GM21515 (cell line): ENCODE results near the gene FAM107B.

Experiments used
- ATAC-seq: cut with Tn5 transposase; IDR thresholded peaks from one replicate; pipeline ENCODE4 v1.9.1; 2021; ENCODE audit not compliant: unreplicated experiment

The FAM107B gene

DNA sequence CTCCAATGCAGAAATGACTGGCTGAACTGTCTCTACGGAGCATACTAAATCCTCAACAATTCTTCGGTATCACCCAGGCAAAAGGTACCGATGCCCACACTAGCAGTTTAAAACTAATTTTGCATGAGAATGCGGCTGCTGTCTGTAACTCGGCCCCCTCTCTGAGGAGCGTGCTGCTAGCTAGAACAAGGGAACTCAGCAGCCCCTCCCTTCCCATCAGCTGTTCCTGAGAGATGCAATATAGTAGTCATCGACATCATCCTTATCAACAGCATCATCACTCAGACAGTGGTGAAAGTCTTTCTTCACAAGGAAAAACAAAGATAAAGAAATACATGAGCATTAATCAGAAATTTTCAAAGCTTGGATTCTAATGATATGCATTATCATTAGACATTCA is 254.9 kb downstream of the FAM107B start:
- no peak for ATAC-seq

DNA sequence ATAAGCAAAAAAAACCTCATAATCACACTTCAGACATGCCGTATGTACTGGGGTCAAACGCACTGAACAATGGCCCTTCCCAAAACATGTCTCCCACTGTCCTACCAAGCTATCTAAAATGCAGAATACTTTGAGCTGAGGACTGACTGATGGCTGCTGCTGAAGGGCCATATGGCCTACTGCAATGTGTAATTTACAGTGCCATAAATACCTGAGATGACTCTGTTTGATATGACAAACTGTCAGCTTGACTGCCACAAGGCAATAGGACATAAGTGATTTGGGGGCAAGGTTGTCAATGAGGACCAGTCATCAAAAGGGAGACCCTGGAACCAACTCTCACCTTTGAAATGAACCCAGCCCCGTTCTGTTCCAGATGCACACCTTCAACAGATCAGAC is 256.5 kb downstream of the FAM107B start:
- ATAC-seq, result no peak

DNA sequence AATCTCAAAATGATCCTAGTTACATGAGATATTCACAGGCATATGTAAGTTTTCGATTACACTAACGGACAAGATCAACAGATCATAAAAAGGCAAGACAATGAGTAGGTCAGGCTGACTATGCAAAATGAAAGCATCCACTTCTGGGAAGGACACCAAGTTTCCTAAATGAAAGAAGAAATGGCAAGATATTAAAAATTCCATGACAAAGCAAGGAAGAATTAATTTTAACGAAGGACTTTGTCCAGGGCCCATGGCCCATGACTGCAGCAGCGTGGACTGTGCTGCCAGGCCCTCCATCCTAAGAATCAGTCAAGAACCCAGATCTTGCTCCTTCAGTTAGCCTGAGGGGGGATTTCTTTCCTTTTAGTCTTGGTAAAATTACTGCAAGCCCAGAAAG is 261.6 kb downstream of the FAM107B start:
- ATAC-seq, result no peak

DNA sequence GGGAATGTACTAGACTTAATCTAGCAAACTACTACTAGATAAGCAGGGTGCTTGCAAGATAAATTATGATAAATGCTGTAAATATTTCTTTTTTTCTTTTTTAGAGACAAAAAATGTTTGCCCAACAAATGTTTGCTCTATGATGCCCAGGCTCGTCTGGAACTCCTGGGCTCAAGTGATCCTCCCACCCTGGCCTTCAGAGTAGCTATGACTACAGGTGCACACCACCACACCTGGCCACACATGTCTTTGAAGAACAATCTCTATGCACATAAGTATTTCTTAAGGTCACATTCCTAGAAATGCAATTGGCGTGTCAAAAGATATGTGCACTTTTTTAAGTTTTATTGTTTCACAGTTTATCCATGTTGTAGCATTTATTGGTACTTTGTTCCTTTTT is 264.4 kb downstream of the FAM107B start:
- ATAC-seq, result no peak

DNA sequence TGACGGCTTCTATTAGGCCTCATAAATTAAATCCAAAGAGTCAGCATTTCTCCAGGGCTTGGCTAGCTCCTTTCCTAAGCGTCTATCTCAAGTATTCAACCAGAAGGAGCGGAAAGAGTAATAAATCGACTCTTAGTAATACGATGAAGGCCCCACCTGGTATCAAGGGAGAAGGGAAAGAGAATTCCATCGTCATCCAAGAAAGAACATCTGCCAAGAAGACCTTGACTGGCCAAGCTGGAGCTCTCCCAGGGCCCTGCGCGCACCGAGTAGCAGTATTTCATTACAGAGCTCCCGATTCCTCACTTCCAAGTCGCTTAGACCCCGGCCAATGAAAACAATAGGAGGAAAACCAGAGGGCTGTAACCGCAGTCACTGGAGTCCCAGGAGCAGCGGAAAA is 266.0 kb downstream of the FAM107B start:
- ATAC-seq, result no peak

DNA sequence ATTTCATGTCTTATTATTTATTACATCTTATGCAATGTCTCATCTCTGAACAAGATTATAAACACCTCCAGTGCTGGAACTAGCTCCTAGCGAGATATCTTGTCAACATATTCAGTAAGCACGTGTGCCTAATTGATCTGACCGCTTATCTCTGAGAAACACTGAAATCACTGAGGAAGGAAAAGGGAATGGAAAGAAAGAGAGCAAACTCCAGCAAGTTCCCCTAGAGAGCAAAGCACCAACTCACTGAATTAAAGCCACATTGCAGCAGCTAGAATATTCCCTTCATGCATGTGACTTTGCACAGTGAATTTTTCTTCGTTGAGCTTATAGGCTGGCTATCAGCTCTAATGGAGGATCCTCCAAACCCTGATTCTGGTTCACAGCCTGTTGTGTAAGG is 266.9 kb downstream of the FAM107B start:
- no peak for ATAC-seq

DNA sequence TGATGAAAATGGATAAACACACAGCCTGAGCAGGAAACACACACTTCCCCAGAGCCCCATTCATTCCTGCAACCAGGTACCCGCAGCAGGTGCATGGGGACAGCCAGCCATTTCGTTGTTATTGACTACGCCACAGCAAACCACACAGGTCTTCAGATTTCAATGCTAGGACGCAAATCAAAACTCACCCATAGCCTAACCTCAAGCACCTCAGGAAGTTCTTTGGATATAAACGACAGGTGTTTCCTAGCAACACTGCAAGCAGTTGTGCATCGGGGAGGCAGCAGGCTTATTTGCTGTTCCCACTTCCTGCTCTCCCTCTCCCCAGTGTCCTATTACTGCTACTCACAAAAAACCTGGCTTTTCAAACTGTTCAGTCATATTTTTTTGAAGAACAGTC is 267.5 kb downstream of the FAM107B start:
- no peak for ATAC-seq

DNA sequence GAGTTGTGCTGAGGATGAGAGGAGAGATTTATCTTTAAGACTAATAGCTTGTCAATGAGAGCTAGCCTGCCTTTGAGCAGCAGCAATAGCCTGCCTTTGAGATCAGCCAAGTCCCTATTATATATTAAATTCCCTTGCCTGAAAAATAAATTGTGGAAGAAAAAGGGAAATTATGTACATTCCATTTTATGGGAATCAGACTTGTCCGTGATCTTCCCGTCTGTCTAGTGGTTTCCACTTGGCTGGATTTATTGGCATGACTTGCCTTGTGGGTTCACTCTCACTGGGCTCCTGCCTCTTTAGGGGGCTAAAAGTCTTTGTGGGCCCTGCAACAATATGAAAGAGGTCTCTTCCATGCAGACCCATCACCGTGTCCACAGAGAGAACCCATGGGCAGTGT is 272.3 kb downstream of the FAM107B start:
- no peak for ATAC-seq

DNA sequence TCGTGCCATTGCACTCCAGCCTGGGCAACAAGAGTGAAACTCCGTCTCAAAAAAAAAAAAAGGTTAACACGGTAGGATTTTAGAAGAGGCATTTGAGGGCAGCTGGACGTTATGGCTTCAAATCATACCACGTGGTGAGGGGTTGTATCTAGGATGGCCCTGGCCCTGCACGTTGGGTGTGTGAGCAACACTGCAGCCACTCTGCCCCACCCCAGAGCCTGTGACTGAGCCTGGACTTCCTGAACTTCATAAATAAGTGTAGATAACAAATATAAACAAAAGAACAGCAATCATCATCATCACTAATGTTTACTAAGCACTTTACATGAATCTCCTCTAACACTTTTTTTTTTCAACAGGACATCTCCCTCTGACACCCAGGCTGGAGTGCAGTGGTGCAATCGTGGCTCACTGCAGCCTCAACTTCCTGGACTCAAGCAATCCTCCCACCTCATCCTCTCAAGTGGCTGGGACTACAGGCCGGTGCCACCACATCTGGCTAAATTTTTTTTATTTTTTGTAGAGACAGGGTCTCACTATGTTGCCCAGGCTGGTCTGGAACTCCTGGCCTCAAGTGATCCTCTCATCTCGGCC is 274.4 kb downstream of the FAM107B start:
- ATAC-seq, result no peak

DNA sequence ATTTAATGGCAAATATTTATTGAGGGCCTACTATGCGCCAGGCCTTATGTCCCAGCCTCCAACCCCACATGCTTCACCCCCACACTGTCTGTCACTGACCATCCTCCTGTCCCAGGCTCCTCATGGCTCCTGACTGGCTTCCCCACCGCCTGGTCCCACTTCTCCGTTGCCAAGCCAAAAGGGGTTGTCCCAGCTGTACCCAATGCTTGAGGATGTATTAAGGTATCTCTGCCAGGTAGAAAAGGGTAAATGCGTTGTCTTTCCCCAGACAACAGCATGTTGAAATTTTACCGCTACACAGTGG is 275.1 kb downstream of the FAM107B start:
- ATAC-seq, result no peak

DNA sequence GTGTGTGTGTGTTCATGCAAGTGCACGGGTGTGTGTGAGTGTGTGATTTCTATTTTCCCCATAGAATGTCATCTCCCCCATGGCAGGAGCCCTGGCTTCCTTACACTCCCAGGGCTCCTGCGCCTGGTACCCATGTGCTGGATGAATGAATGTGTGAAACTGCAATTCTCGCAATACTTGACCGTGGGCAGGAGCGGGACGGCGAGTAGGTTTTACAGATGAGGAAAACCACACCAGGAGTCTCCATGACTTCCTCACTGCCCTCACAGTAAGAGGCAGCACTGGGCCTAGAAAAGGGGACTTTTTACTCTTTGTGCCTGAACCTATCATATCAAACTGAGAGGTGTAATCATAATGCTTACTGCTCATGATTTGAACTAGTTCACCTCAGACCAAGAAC is 276.4 kb downstream of the FAM107B start:
- no peak for ATAC-seq

DNA sequence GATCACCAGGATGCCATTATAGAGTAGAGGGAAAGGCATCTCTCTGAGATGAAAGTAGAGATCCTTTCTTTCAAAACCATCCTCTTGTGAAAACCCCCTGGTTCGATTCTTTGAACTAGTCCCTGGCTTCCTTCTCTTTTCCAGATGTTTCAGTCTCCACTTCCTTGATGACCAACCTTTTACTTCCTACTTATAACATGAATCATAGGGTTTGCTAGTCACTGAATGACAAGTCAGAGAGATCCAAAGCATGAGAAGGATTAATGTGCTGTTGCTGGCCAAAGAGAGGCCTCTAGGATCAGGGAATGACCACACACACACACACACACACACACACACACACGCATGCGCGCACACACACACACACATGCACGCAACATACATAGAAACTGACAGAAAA is 282.9 kb downstream of the FAM107B start:
- ATAC-seq, result no peak

DNA sequence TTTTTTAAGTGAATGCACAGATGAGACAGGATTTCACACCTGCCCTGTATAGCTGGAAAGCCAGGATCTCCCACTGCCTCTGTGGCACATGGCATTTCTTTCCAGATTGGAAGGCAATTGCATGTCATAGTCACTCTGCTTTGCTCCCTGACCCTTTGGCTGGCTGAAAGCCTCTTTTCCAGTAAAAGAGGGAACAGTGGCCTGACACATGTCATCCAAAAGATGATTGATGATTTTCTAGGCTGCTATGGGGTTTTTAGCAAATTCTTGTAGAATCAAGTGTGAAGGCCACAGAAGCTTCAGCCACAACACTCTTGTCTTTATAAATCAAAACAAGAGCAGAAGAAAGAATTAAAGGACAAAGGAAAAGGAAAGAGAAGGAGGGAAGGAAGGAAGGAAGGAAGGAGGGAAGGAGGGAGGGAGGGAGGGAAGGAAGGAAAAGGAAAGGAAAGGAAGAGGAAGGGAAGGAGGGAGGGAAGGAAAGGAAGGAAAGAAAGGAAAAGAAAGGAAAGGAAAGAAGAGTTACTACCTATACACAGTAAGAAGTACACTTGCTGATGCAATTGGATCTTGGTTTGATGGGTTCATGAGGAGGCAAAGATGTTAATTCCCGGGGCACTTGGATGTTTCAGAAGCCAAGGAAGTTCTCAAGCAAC is 285.0 kb downstream of the FAM107B start:
- no peak for ATAC-seq

DNA sequence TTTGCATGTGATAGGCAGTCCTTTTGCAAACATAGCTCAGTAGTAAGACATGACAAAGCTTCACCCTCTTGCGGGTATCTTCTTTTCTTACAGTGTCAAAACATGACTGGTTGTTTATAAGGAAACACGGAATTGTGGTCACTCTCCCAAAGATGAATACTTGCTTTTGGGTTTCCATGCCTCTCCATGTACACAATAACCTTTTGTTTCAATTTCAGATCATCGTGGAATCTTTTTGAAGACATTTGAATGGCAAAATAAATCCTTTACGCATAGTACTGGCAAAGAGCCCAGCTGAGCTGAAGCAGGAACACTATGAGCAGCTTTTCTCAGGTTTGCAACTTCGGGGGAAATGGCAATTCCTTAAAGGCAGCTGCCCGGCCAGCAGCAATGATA is 287.2 kb downstream of the FAM107B start:
- no peak for ATAC-seq

DNA sequence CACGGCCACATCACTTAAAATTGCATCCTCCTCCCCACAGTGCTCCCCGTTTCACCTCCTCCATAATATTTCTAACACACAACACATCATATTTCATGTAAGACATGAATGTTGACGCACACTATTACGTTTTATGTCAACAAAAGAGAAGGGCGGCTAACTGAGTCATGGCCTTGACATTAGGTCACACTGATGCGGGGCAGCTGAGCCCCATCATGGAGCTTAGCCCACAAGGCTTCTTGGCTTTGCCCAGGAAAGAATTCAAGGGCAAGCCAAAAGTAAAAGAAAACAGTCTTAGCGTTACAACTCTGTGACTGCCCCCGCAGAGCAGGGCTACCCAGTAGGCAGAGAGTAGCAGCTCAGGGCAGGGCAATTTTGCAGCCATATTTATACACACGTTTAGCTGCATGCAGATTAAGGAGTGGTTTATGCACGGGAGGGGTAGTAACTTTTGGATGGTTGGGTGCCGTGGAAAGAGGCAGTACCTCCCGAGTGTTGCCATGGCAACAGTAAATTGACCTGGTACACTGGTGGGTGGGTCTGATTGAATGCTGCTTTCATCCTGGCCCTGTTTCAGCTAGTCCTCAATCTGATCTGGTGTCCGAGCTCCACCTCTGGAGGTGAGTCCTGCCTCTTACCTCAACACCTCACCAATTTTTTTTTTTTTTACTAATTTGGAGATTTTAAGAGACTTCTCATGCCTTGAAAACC is 287.8 kb downstream of the FAM107B start:
- ATAC-seq, result no peak

DNA sequence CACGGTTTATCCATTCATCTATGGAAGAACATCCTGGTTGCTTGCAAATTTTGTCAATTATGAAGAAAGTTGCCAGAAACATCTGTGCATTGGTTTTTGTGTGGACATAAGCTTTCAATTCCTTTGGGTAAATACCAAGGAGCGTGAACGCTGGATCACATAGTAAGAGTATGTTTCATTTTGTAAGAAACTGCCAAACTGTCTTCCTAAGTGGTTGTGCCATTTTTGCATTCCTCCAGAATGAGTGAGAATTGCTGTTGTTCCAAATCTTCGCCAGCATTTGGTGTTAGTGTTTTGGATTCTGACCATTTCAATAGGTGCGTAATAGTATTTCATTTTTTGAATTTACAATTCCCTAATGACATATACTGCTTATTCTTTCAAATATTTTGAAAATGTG is 288.7 kb downstream of the FAM107B start:
- no peak for ATAC-seq

DNA sequence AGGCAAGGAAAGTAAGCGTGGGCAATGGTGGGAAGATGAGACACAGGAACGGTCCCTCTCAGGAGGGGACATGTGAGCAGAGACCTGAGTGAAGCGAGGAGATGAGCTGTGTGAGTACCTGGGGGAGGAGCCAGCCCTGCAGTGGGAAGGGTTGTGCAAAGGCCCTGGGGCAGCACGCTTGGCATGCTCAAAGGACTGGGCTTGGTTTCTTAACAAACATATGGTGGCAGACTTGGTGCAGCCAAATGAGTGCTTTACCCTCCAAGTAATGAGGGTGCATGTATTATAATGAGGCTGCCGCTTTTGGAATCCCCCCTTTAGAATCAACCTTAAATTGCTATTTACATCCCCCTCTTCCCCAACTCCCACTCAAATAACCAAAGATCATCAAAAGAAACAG is 291.3 kb downstream of the FAM107B start:
- ATAC-seq, result no peak

DNA sequence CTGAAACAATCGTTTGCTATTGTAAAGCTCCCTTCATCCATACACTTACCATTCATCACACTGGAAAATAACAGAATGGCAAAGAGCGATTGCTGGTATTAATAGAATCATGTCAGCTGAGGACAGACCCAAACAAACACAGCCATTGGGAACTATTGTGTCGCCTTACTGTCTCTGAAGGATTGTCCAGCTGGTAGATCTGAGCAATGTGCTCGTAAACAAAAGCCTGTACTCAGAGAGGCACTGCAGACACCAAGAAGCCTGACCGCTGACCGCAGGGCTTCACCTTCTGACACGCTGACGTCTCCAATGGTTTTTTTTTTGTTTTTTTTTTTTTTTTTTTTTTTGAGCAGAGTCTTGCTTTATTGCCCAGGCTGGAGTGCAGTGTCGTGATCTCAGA is 292.9 kb downstream of the FAM107B start:
- no peak for ATAC-seq

DNA sequence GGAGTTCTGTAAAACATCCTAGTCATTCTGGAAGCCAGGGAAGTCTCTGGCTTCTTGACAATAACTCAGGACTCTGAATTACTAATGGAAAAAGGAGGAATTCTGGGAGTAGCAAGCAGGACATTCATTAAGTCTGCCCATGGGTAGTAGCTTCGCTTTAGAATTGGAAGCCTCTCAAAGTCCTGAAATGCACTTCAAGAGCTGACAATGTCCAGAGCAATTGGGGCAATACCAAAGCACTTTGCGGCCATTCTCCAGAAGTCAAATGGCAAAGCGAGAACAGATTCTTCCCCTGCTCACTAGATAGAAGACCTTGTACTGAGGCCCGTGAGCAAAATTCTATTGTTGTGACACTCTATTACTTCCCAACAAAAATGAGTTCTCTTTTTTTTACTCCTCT is 293.7 kb downstream of the FAM107B start:
- no peak for ATAC-seq

DNA sequence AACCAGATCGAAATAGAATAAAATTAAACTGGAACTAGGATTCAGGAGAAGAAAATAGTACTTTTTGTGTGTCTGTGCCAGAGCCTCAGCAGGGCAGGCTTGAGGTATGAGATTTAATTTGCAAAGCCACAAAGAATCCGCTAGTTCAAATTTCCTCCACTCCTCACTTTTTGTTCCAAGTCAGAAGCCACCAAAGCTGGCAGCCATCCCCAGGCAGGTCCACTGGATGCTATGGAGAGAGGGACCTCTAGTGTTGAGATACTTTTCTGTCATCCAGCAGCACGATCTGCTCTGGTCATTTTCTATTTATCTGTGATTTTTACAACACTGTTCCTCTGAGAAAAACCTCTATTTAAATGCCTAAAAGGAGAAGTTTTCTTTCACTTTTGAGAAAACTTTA is 296.1 kb downstream of the FAM107B start:
- no peak for ATAC-seq

DNA sequence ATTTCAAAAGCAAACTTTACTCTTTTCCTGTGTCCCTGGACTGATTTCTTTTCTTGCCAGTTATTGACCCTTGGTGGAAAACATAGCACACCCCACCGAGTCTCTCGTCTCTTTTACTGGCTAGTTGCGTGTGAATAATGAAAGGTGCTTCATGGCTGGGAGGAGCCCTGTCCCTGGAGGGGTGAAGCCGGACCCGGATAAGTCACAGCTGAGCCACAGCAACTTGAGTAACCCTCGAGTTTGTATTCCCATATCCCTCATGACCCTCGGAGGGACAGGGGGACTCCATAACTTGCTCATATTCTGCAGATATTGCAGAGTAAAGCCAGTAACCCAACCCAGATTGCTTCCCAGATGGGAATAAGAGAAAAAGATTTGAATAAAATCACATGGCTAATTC is 296.5 kb downstream of the FAM107B start:
- ATAC-seq, result no peak

DNA sequence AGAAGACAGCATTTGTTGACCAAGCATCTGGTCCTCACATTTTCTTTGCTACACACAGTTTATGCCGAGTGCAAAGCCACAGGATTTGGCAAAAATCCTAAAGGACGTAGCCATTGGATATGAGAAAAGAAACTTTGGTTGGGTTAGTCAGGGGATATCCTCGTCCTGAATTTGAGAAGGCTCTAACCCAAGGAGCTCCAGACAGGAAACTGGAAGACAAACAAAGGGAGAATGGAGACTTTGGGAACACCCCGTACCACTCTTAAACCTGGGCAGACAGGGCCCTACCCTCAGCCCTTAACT is 297.3 kb downstream of the FAM107B start:
- no peak for ATAC-seq
